IMR-90 (cell line): ENCODE measurements around the gene SYNPR. TPM values are rescaled to one million over a fixed set of nuclear protein-coding genes. Genes with fewer than 3 reads are reported as not detected.

Source experiments
- ATAC-seq: fragments of 200-7000 bp; cut with Tn5 transposase; 2 replicates; pipeline ENCODE4 v1.9.1; 2020; ENCODE audit warnings: low read depth, mild to moderate bottlenecking, moderate library complexity
- BruUV-seq: library from RNA; stranded (reverse); fragments of 400-500 nt; replicated peaks from 2 replicates; lab custom pipeline; 2021; lab: Mats Ljungman, UMichigan
- CTCF ChIA-PET: fragments of 300-600 bp; formaldehyde crosslinking; extraction: SDS; loops from one replicate; lab custom pipeline; 2021; ENCODE audit warnings: antibody characterized with exemption; lab: Yijun Ruan, JAX
- POLR2A ChIA-PET: fragments of 300-600 bp; sonication (Branson Sonifier 250); formaldehyde crosslinking; loops from one replicate; lab custom pipeline; 2022; ENCODE audit warnings: antibody characterized with exemption; ENCODE audit not compliant: unreplicated experiment; lab: Charles Lee
- DNase-seq: peaks from one replicate; pipeline ENCODE4 v3.0.0; 2013
- H2AFZ ChIP-seq: replicated peaks from 2 replicates; pipeline ENCODE3; 2013; ENCODE audit warnings: low read length, mild to moderate bottlenecking; ENCODE audit not compliant: poor library complexity
- H2AK5ac ChIP-seq: 2 replicates; pipeline ENCODE4 v1.6.1; 2013; ENCODE audit warnings: low read depth, low read length, inconsistent platforms
- H2AK9ac ChIP-seq: replicated peaks from 2 replicates; pipeline ENCODE3; 2013; ENCODE audit warnings: mild to moderate bottlenecking, low read depth, low read length, moderate library complexity; ENCODE audit not compliant: poor library complexity
- H2BK120ac ChIP-seq: 2 replicates; pipeline ENCODE4 v1.6.1; 2013; ENCODE audit warnings: low read depth, low read length, inconsistent platforms
- H2BK15ac ChIP-seq: 3 replicates; pipeline ENCODE4 v1.6.1; 2013; ENCODE audit warnings: low read depth, low read length, inconsistent platforms
- H2BK20ac ChIP-seq: 2 replicates; pipeline ENCODE4 v1.6.1; 2013; ENCODE audit warnings: low read depth, mild to moderate bottlenecking, inconsistent platforms, low read length, moderate library complexity
- H2BK5ac ChIP-seq: 2 replicates; pipeline ENCODE4 v1.6.1; 2013; ENCODE audit warnings: mild to moderate bottlenecking, low read depth, low read length, inconsistent platforms; ENCODE audit not compliant: poor library complexity, severe bottlenecking
- H3K14ac ChIP-seq: replicated peaks from 2 replicates; pipeline ENCODE4 v1.6.1; 2013; ENCODE audit warnings: low read depth, low read length, inconsistent platforms
- H3K18ac ChIP-seq: 2 replicates; pipeline ENCODE4 v1.6.1; 2013; ENCODE audit warnings: low read depth, low read length, control low read depth
- H3K23ac ChIP-seq: 2 replicates; pipeline ENCODE4 v1.6.1; 2013; ENCODE audit warnings: low read depth, low read length, inconsistent platforms
- H3K27ac ChIP-seq: 2 replicates; pipeline ENCODE4 v1.5.1; 2013; ENCODE audit warnings: mild to moderate bottlenecking, control low read depth, low read length; ENCODE audit not compliant: insufficient read depth
- H3K27me3 ChIP-seq: 2 replicates; pipeline ENCODE4 v1.6.1; 2013; ENCODE audit warnings: low read length; ENCODE audit not compliant: control insufficient read depth, insufficient read depth
- H3K36me3 ChIP-seq: 2 replicates; pipeline ENCODE4 v1.6.1; 2013; ENCODE audit warnings: low read length, mixed read lengths; ENCODE audit not compliant: control insufficient read depth, insufficient read depth
- H3K4ac ChIP-seq: 2 replicates; pipeline ENCODE4 v1.6.1; 2013; ENCODE audit warnings: low read depth, low read length, inconsistent platforms
- H3K4me1 ChIP-seq: 2 replicates; pipeline ENCODE4 v1.6.1; 2013; ENCODE audit warnings: low read length, mixed read lengths; ENCODE audit not compliant: control insufficient read depth, insufficient read depth
- H3K4me2 ChIP-seq: 2 replicates; pipeline ENCODE4 v1.6.1; 2013; ENCODE audit warnings: low read depth, mild to moderate bottlenecking, control low read depth, low read length, moderate library complexity
- H3K4me3 ChIP-seq: 2 replicates; pipeline ENCODE4 v1.5.1; 2013; ENCODE audit warnings: low read depth, mild to moderate bottlenecking, control low read depth, low read length, moderate library complexity; ENCODE audit not compliant: insufficient read depth
- H3K56ac ChIP-seq: 2 replicates; pipeline ENCODE4 v1.6.1; 2013; ENCODE audit warnings: low read length, inconsistent platforms; ENCODE audit not compliant: insufficient read depth; ENCODE audit errors: extremely low read depth
- H3K79me1 ChIP-seq, 2 experiments: 2 replicates each; pipeline ENCODE4 v1.6.1; 2013; ENCODE audit warnings: low read length in 2 of 2, inconsistent platforms in 1 of 2, low read depth in 1 of 2
- H3K9ac ChIP-seq: 2 replicates; pipeline ENCODE4 v1.6.1; 2013; ENCODE audit warnings: low read depth, low read length, control low read depth
- H3K9me1 ChIP-seq: 2 replicates; pipeline ENCODE4 v1.6.1; 2013; ENCODE audit warnings: low read length, inconsistent platforms; ENCODE audit not compliant: insufficient read depth
- H3K9me3 ChIP-seq: 2 replicates; pipeline ENCODE4 v1.6.1; 2013; ENCODE audit warnings: low read length; ENCODE audit not compliant: control insufficient read depth, insufficient read depth
- H4K20me1 ChIP-seq: 2 replicates; pipeline ENCODE4 v1.6.1; 2013; ENCODE audit warnings: low read length, inconsistent platforms; ENCODE audit not compliant: insufficient read depth
- H4K5ac ChIP-seq: 2 replicates; pipeline ENCODE4 v1.6.1; 2013; ENCODE audit warnings: mild to moderate bottlenecking, low read depth, low read length, control low read depth
- H4K8ac ChIP-seq, 2 experiments: 2 replicates each; pipeline ENCODE4 v1.6.1; 2013; ENCODE audit warnings: low read depth in 2 of 2, low read length in 2 of 2, control low read depth in 1 of 2, inconsistent platforms in 1 of 2
- H4K91ac ChIP-seq: 2 replicates; pipeline ENCODE4 v1.6.1; 2013; ENCODE audit warnings: low read depth, low read length, inconsistent platforms; ENCODE audit not compliant: insufficient read depth
- BHLHE40 ChIP-seq: fragments of 150-350 bp; IDR thresholded peaks from 2 replicates; pipeline ENCODE4 v1.6.1; 2016; ENCODE audit warnings: mild to moderate bottlenecking, low read depth, low read length
- CEBPB ChIP-seq: IDR thresholded peaks from 2 replicates; pipeline ENCODE4 v1.6.1; 2012; ENCODE audit warnings: low read depth, low read length, improper control_type of control experiment
- FOS ChIP-seq: fragments of 150-350 bp; IDR thresholded peaks from 2 replicates; pipeline ENCODE4 v1.6.1; 2016; ENCODE audit warnings: low read depth, low read length
- MAFK ChIP-seq: IDR thresholded peaks from 2 replicates; pipeline ENCODE4 v1.6.1; 2012; ENCODE audit warnings: low read depth, low read length, improper control_type of control experiment
- MAZ ChIP-seq: IDR thresholded peaks from 2 replicates; pipeline ENCODE4 v1.6.1; 2012; ENCODE audit warnings: low read depth, mild to moderate bottlenecking, low read length, improper control_type of control experiment, moderate library complexity, borderline replicate concordance
- MXI1 ChIP-seq: IDR thresholded peaks from 2 replicates; pipeline ENCODE4 v1.6.1; 2012; ENCODE audit warnings: low read depth, mild to moderate bottlenecking, low read length, moderate library complexity, borderline replicate concordance
- NFE2L2 ChIP-seq: fragments of 150-350 bp; IDR thresholded peaks from 2 replicates; pipeline ENCODE4 v1.6.1; 2016; ENCODE audit warnings: low read depth, mild to moderate bottlenecking, low read length
- POLR2A ChIP-seq: IDR thresholded peaks from 2 replicates; pipeline ENCODE4 v1.6.1; 2012; ENCODE audit warnings: mild to moderate bottlenecking, low read depth, low read length
- RAD21 ChIP-seq: IDR thresholded peaks from 2 replicates; pipeline ENCODE4 v1.6.1; 2012; ENCODE audit warnings: low read length, improper control_type of control experiment
- RCOR1 ChIP-seq: IDR thresholded peaks from 2 replicates; pipeline ENCODE4 v1.6.1; 2012; ENCODE audit warnings: mild to moderate bottlenecking, low read length, improper control_type of control experiment; ENCODE audit not compliant: insufficient replicate concordance
- RFX5 ChIP-seq: IDR thresholded peaks from 2 replicates; pipeline ENCODE4 v1.8.0; 2012; ENCODE audit warnings: low read depth, mild to moderate bottlenecking, low read length, moderate library complexity
- SMC3 ChIP-seq: fragments of 150-350 bp; IDR thresholded peaks from 2 replicates; pipeline ENCODE4 v1.6.1; 2016; ENCODE audit warnings: low read depth, mild to moderate bottlenecking, antibody characterized with exemption, low read length, moderate library complexity
- WGBS, 2 experiments: methylation state at CpG; one replicate each; pipeline versions ENCODE4 v1.1.5 to v1.1.7; 2013; ENCODE audit warnings: missing lambda C conversion rate in 2 of 2; ENCODE audit not compliant: insufficient read length in 1 of 2; ENCODE audit errors: extremely low coverage in 2 of 2; 5-methylcytosine and 5-hydroxymethylcytosine counted together
- dilution Hi-C: fragments of 300-500 bp; cut with HindIII; formaldehyde crosslinking; loops from one replicate; pipeline ENCODE4 v1.14.3; 2018; ENCODE audit warnings: low sequenced_read_pairs; ENCODE audit not compliant: unreplicated experiment
- in situ Hi-C: fragments of 300-500 bp; cut with MboI; formaldehyde crosslinking; loops from 3 replicates; pipeline ENCODE4 v1.14.3; 2019; ENCODE audit warnings: low sequenced_read_pairs, inconsistent platforms, mixed read lengths
- intact Hi-C: fragments of 100-400 bp; cut with micrococcal nuclease; formaldehyde crosslinking; loops from 2 replicates; pipeline ENCODE4 v1.10.0; 2022
- polyA plus RNA-seq, 3 experiments: library from polyadenylated mRNA; depleted of rRNA; stranded (reverse); fragments of >200 nt; gene quantifications; 2 replicates each; pipeline ENCODE4 v1.2.3, GENCODE V29; 2012; ENCODE audit warnings: low replicate concordance in 1 of 3
- total RNA-seq: library from RNA; depleted of rRNA; stranded (reverse); fragments of >200 nt; gene quantifications from 2 replicates; pipeline ENCODE4 v1.2.3, GENCODE V29; 2012
- TF ChIP-seq, protein P1 (sequence below): conservative IDR thresholded peaks from 2 replicates; pipeline ENCODE4 v1.5.1; 2012; ENCODE audit warnings: mild to moderate bottlenecking, low read depth, low read length, improper control_type of control experiment
- TF ChIP-seq, protein P2 (sequence below): fragments of 150-350 bp; IDR thresholded peaks from 2 replicates; pipeline ENCODE4 v1.6.1; 2017; ENCODE audit warnings: mild to moderate bottlenecking, antibody characterized with exemption, low read length, low read depth

Gene SYNPR
- total and polyA plus RNA-seq, 2 of the 4 experiments (the other 2 are of a cell fraction), result not detected

DNA sequence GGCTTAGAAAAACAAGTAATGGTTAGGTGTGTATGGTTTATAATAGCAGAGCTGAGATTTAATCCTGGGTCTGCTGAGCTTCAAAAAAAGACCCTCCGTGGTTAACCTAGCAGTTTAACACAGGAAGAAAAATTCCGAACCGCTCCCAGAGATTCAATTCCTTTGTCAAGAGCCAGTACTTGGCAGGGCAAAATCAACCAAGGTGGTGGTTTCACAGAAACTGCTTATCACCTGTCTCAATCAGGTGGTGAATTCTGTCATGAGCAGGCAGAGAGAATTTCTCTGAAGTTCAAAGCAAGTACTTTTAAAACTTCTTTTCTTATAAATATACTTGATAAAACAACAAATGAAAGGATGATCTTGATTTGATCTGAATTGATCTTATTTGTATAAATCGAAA, 17.2 kb downstream of the SYNPR start:
- Histone ChIP-seq H2BK5ac (no peak overlapping the region), H3K27ac (no peak overlapping the region), H3K79me1 (no peaks in the 10 kb centered on the region), H2BK20ac (no peak overlapping the region), H3K4me2 (no peak overlapping the region), H2AFZ (no peak overlapping the region), H2BK15ac (no peak overlapping the region), H3K9ac (no peak overlapping the region), H2AK5ac (no peak overlapping the region), H3K23ac (no peak overlapping the region), H3K36me3 (no peaks in the 10 kb centered on the region), H4K5ac (no peak overlapping the region), H2BK120ac (no peak overlapping the region), H3K4me3 (no peak overlapping the region), H3K18ac (no peak overlapping the region), H3K14ac (no peak overlapping the region), H3K56ac (no peak overlapping the region), H4K91ac (no peak overlapping the region), H3K4me1 (no peaks in the 10 kb centered on the region), H3K4ac (no peak overlapping the region), H4K8ac (no peak overlapping the region), H3K9me3 (no peaks in the 10 kb centered on the region), H4K20me1 (no peaks in the 10 kb centered on the region), H3K27me3 (no peaks in the 10 kb centered on the region), H2AK9ac (no peak overlapping the region), H3K9me1 (no peaks in the 10 kb centered on the region)
- dilution Hi-C loops, result no loop called here
- intact Hi-C loops, result no loop called here
- DNase-seq, result no peak
- CTCF ChIA-PET, result no interaction called here
- POLR2A ChIA-PET, result no interaction called here
- no CpG with 5 or more reads among the region's 4 CpGs for WGBS, 2 experiments
- in situ Hi-C loops, result no loop called here
- BruUV-seq, result no TSS peak
- ATAC-seq, result no peak
- TF ChIP-seq FOS (no peak), CEBPB (no peak), POLR2A (no peak), SMC3 (no peak), RCOR1 (no peak), MXI1 (no peak), RFX5 (no peak), BHLHE40 (no peak), RAD21 (no peak), MAFK (no peak), NFE2L2 (no peak), MAZ (no peak)
- TF ChIP-seq, protein P1, sequence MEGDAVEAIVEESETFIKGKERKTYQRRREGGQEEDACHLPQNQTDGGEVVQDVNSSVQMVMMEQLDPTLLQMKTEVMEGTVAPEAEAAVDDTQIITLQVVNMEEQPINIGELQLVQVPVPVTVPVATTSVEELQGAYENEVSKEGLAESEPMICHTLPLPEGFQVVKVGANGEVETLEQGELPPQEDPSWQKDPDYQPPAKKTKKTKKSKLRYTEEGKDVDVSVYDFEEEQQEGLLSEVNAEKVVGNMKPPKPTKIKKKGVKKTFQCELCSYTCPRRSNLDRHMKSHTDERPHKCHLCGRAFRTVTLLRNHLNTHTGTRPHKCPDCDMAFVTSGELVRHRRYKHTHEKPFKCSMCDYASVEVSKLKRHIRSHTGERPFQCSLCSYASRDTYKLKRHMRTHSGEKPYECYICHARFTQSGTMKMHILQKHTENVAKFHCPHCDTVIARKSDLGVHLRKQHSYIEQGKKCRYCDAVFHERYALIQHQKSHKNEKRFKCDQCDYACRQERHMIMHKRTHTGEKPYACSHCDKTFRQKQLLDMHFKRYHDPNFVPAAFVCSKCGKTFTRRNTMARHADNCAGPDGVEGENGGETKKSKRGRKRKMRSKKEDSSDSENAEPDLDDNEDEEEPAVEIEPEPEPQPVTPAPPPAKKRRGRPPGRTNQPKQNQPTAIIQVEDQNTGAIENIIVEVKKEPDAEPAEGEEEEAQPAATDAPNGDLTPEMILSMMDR, result no peak
- TF ChIP-seq, protein P2, sequence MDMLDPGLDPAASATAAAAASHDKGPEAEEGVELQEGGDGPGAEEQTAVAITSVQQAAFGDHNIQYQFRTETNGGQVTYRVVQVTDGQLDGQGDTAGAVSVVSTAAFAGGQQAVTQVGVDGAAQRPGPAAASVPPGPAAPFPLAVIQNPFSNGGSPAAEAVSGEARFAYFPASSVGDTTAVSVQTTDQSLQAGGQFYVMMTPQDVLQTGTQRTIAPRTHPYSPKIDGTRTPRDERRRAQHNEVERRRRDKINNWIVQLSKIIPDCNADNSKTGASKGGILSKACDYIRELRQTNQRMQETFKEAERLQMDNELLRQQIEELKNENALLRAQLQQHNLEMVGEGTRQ, result no peak
